ENCODE measurements around the gene PDE6A. TPM values are rescaled to one million over a fixed set of nuclear protein-coding genes. Genes with fewer than 3 reads are reported as not detected.

PDE6A gene
- total RNA-seq, 1 donor from 2014 or later: 0.12 TPM

GRCh38 chr5:149809931-149810691 lies 134.5 kb downstream of the PDE6A start:
- no peaks in the 10 kb centered on the region for H3K9me3 Mint-ChIP-seq (ENCODE audit: low read depth)
- no peak for DNase-seq (ENCODE audit: low spot score)
- TF ChIP-seq CTCF (IDR thresholded peaks at IDR 0.05): no peak
- no peak overlapping the region for H3K27ac Mint-ChIP-seq (ENCODE audit: unreplicated experiment)
- no peak overlapping the region for H3K4me3 Mint-ChIP-seq (ENCODE audit: unreplicated experiment)
- H3K36me3 Mint-ChIP-seq (ENCODE audit: low read depth): peaks cover 2% of the 10 kb centered on the region
- H3K4me1 Mint-ChIP-seq (ENCODE audit: low read depth): peaks cover 14% of the 10 kb centered on the region
- no peaks in the 10 kb centered on the region for H3K27me3 Mint-ChIP-seq (ENCODE audit: low read depth)

- Mint-ChIP-seq H3K27ac (ENCODE audit: unreplicated experiment) (no peak overlapping the region), H3K4me3 (ENCODE audit: unreplicated experiment) (no peak overlapping the region), H3K27me3 (ENCODE audit: low read depth) (no peaks in the 10 kb centered on the region), H3K9me3 (ENCODE audit: low read depth) (no peaks in the 10 kb centered on the region), H3K36me3 (ENCODE audit: low read depth) (peaks cover 2% of the 10 kb centered on the region), H3K4me1 (ENCODE audit: low read depth) (peaks cover 26% of the 10 kb centered on the region)
- no peak for TF ChIP-seq CTCF (IDR thresholded peaks at IDR 0.05)
- DNase-seq (ENCODE audit: low spot score): no peak
Observed at GRCh38 chr5:149808264-149808982, 136.2 kb downstream of the PDE6A start.

Other genes with a start within 250 kb of the PDE6A start
- gene PPARGC1B, start 214.5 kb downstream of the PDE6A start, total RNA-seq: 1.9 to 2.8 TPM (median 1.9 TPM) in 3 replicates
- 46.8 to 63.2 TPM (median 48.1 TPM) in 3 replicates for gene SLC26A2, start 16.0 kb upstream of the PDE6A start, total RNA-seq
- 5.3 to 7.4 TPM (median 5.7 TPM) in 3 replicates for gene TIGD6, start 55.9 kb upstream of the PDE6A start, total RNA-seq
- gene HMGXB3, start 55.9 kb upstream of the PDE6A start, total RNA-seq: 40.7 to 57.9 TPM (median 44.2 TPM) in 3 replicates
- 0.62 to 1.7 TPM (median 0.65 TPM) in 3 replicates for gene CSF1R, start 141.8 kb upstream of the PDE6A start, total RNA-seq
- 331 to 532 TPM (median 499 TPM) in 3 replicates for gene PDGFRB, start 211.1 kb upstream of the PDE6A start, total RNA-seq
- 0.44 to 0.57 TPM in 2 of 3 replicates, not detected in the other for gene CDX1, start 222.0 kb upstream of the PDE6A start, total RNA-seq
- 0.15 TPM in 1 of 3 replicates, not detected in the others for gene SLC6A7, start 245.3 kb upstream of the PDE6A start, total RNA-seq

All from chondrocyte (in vitro differentiated cells).